OCI-LY1 (cell line): ENCODE data around the gene HELLS.

Source experiments
- H2AFZ ChIP-seq: fragments of 200-600 bp; sonication (generic), shearing (Covaris generic); 2 replicates; pipeline ENCODE4 v1.6.0; 2014; ENCODE audit warnings: antibody characterized with exemption, mild to moderate bottlenecking, low read length
- H3F3A ChIP-seq: fragments of 200-600 bp; sonication (generic), shearing (Covaris generic); 2 replicates; pipeline ENCODE4 v1.6.0; 2014; ENCODE audit warnings: mild to moderate bottlenecking, antibody characterized with exemption, low read length, moderate library complexity; ENCODE audit not compliant: insufficient read depth
- H3K27ac ChIP-seq: fragments of 200-600 bp; sonication (generic); 2 replicates; pipeline ENCODE4 v1.5.1; 2014; ENCODE audit warnings: low read length, mixed run types, mild to moderate bottlenecking, low read depth; ENCODE audit not compliant: poor library complexity, severe bottlenecking
- H3K27me3 ChIP-seq: fragments of 200-600 bp; sonication (generic); 2 replicates; pipeline ENCODE4 v1.6.0; 2014; ENCODE audit warnings: antibody characterized with exemption, mild to moderate bottlenecking, low read length, moderate library complexity; ENCODE audit not compliant: insufficient read depth
- H3K36me3 ChIP-seq: fragments of 200-600 bp; sonication (generic); 2 replicates; pipeline ENCODE4 v1.6.1; 2014; ENCODE audit warnings: mild to moderate bottlenecking, antibody characterized with exemption, low read length, moderate library complexity, mixed read lengths; ENCODE audit not compliant: insufficient read depth
- H3K4me1 ChIP-seq: fragments of 200-600 bp; sonication (generic); 2 replicates; pipeline ENCODE4 v1.5.1; 2014; ENCODE audit warnings: mild to moderate bottlenecking, low read length, moderate library complexity; ENCODE audit not compliant: insufficient read depth, severe bottlenecking
- H3K4me2 ChIP-seq: fragments of 200-600 bp; sonication (generic), shearing (Covaris generic); 2 replicates; pipeline ENCODE4 v1.6.1; 2014; ENCODE audit warnings: low read length
- H3K4me3 ChIP-seq: fragments of 200-600 bp; sonication (generic); 2 replicates; pipeline ENCODE4 v1.5.1; 2014; ENCODE audit warnings: low read length, low read depth, mild to moderate bottlenecking, mixed read lengths; ENCODE audit not compliant: poor library complexity, severe bottlenecking
- H3K79me2 ChIP-seq: fragments of 200-600 bp; shearing (Covaris generic); 2 replicates; pipeline ENCODE4 v1.6.1; 2016; ENCODE audit warnings: mixed run types, low read length, mixed read lengths; ENCODE audit not compliant: insufficient read depth
- H3K9ac ChIP-seq: fragments of 200-600 bp; sonication (generic), shearing (Covaris generic); 2 replicates; pipeline ENCODE4 v1.6.1; 2014; ENCODE audit warnings: mild to moderate bottlenecking, low read length, mixed read lengths
- H3K9me2 ChIP-seq: fragments of 200-600 bp; sonication (generic), shearing (Covaris generic); 2 replicates; pipeline ENCODE4 v1.6.1; 2014; ENCODE audit warnings: low read depth, mild to moderate bottlenecking, low read length, mixed read lengths
- H3K9me3 ChIP-seq: fragments of 200-600 bp; shearing (Covaris generic); 2 replicates; pipeline ENCODE4 v1.6.1; 2014; ENCODE audit warnings: low read length, mixed read lengths
- H4K20me1 ChIP-seq: fragments of 200-600 bp; sonication (generic), shearing (Covaris generic); 2 replicates; pipeline ENCODE4 v1.6.0; 2016; ENCODE audit warnings: mild to moderate bottlenecking, low read length; ENCODE audit not compliant: insufficient read depth
- EZH2 ChIP-seq: fragments of 200-600 bp; sonication (generic), shearing (Covaris generic); IDR thresholded peaks from 2 replicates; pipeline ENCODE4 v1.8.0; 2017; ENCODE audit warnings: borderline replicate concordance, mixed run types, mild to moderate bottlenecking, antibody characterized with exemption, low read length, moderate library complexity, mixed read lengths
- TF ChIP-seq, protein P1 (sequence below): fragments of 200-600 bp; sonication (generic), shearing (Covaris generic); IDR thresholded peaks from 2 replicates; pipeline ENCODE4 v1.5.1; 2017; ENCODE audit warnings: mild to moderate bottlenecking, antibody characterized with exemption, low read length, moderate library complexity, mixed read lengths

HELLS gene

DNA sequence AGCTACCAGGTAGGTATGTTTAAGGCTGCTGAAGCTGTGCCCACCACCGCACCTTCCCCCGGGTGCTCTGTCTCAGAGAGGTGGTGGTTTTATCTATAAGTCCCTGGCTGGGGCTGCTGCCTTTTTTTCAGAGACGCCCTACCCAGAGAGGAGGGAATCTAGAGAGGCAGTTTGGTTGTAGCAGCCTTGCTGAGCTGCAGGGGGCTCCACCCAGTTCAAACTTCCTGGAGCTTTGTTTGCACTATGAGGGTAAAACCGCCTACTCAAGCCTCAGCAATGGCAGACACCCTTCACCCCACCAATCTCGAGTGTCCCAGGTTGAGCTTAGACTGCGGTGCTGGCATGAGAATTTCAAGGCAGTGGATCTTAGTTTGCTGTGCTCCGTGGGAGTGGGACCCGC, 94.3 kb downstream of the HELLS start:
- no peak overlapping the region for H3K4me3 ChIP-seq
- H3K9me2 ChIP-seq = no peaks in the 10 kb centered on the region
- H4K20me1 ChIP-seq = no peaks in the 10 kb centered on the region
- H3K4me1 ChIP-seq = no peaks in the 10 kb centered on the region
- no peak overlapping the region for H3K9ac ChIP-seq
- H3K27ac ChIP-seq = no peak overlapping the region
- no peak overlapping the region for H2AFZ ChIP-seq
- no peaks in the 10 kb centered on the region for H3F3A ChIP-seq
- H3K27me3 ChIP-seq = no peaks in the 10 kb centered on the region
- no peaks in the 10 kb centered on the region for H3K36me3 ChIP-seq
- H3K79me2 ChIP-seq = no peaks in the 10 kb centered on the region
- H3K9me3 ChIP-seq = no peaks in the 10 kb centered on the region
- TF ChIP-seq, protein P1, sequence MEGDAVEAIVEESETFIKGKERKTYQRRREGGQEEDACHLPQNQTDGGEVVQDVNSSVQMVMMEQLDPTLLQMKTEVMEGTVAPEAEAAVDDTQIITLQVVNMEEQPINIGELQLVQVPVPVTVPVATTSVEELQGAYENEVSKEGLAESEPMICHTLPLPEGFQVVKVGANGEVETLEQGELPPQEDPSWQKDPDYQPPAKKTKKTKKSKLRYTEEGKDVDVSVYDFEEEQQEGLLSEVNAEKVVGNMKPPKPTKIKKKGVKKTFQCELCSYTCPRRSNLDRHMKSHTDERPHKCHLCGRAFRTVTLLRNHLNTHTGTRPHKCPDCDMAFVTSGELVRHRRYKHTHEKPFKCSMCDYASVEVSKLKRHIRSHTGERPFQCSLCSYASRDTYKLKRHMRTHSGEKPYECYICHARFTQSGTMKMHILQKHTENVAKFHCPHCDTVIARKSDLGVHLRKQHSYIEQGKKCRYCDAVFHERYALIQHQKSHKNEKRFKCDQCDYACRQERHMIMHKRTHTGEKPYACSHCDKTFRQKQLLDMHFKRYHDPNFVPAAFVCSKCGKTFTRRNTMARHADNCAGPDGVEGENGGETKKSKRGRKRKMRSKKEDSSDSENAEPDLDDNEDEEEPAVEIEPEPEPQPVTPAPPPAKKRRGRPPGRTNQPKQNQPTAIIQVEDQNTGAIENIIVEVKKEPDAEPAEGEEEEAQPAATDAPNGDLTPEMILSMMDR = no peak
- no peak for TF ChIP-seq EZH2
- no peak overlapping the region for H3K4me2 ChIP-seq

DNA sequence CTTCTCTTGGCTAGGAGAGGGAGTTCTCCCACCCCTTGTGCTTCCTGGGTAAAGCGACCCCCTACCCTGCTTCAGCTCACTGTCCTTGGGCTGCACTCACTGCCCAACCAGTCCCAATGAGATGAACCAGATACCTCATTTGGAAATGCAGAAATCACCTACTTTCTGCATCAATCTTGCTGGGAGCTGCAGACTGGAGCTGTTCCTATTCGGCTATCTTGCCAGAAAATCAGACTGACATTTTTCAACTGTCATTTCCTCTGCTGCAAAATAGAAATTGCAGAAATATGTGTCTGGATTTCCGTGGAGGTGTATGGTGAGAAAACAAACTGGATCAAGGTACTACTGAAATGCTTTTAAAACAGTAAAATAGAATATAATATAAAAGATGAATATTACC, 95.0 kb downstream of the HELLS start:
- Histone ChIP-seq H4K20me1 (no peaks in the 10 kb centered on the region), H3K79me2 (no peaks in the 10 kb centered on the region), H3K9me3 (no peaks in the 10 kb centered on the region), H3K9me2 (no peaks in the 10 kb centered on the region), H3K36me3 (no peaks in the 10 kb centered on the region), H2AFZ (no peak overlapping the region), H3K4me1 (no peaks in the 10 kb centered on the region), H3K27me3 (no peaks in the 10 kb centered on the region), H3K27ac (no peak overlapping the region), H3K4me2 (no peak overlapping the region), H3F3A (no peaks in the 10 kb centered on the region), H3K4me3 (no peak overlapping the region), H3K9ac (no peak overlapping the region)
- TF ChIP-seq EZH2 = no peak
- TF ChIP-seq, protein P1 = no peak

DNA sequence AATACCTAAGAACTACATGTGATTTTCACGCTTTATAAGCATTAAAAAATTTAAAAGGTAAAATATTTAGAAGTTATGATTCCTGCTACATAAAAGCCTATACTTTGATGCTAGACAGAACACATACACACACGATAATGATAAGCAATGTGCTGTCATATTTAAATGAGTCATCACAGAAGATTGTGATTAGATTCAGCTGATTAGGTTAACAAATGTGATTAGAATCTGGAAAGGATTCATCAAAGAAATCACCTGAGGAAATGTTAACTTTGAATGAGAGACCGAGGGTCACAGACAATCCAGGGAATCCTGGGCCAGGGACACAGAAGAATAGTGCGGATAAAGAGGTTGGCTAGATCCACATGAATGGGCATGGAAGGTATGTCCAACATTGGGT, 95.9 kb downstream of the HELLS start:
- no peak overlapping the region for H2AFZ ChIP-seq
- no peaks in the 10 kb centered on the region for H3K4me1 ChIP-seq
- H3F3A ChIP-seq = no peaks in the 10 kb centered on the region
- H4K20me1 ChIP-seq = no peaks in the 10 kb centered on the region
- H3K4me3 ChIP-seq = no peak overlapping the region
- H3K36me3 ChIP-seq = no peaks in the 10 kb centered on the region
- H3K79me2 ChIP-seq = no peaks in the 10 kb centered on the region
- no peaks in the 10 kb centered on the region for H3K9me2 ChIP-seq
- no peaks in the 10 kb centered on the region for H3K27me3 ChIP-seq
- TF ChIP-seq, protein P1 = no peak
- no peak for TF ChIP-seq EZH2
- no peak overlapping the region for H3K9ac ChIP-seq
- no peaks in the 10 kb centered on the region for H3K9me3 ChIP-seq
- no peak overlapping the region for H3K4me2 ChIP-seq
- no peak overlapping the region for H3K27ac ChIP-seq
